Fibroblast of mammary gland (primary cell): ENCODE measurements around the gene MACF1.

ENCODE experiments used
- DNase-seq: peaks from one replicate; pipeline ENCODE4 v3.0.0-alpha.2; 2010; ENCODE audit warnings: low read depth
- H3K4me3 ChIP-seq: 2 replicates; pipeline ENCODE4 v1.5.1; 2011; ENCODE audit warnings: low read depth, mild to moderate bottlenecking, low read length, moderate library complexity; ENCODE audit not compliant: control insufficient read depth
- TF ChIP-seq, protein P1 (sequence below): conservative IDR thresholded peaks from 2 replicates; pipeline ENCODE4 v1.5.1; 2011; ENCODE audit warnings: low read depth, low read length, inconsistent platforms; ENCODE audit not compliant: control insufficient read depth, insufficient read depth

The MACF1 gene

DNA sequence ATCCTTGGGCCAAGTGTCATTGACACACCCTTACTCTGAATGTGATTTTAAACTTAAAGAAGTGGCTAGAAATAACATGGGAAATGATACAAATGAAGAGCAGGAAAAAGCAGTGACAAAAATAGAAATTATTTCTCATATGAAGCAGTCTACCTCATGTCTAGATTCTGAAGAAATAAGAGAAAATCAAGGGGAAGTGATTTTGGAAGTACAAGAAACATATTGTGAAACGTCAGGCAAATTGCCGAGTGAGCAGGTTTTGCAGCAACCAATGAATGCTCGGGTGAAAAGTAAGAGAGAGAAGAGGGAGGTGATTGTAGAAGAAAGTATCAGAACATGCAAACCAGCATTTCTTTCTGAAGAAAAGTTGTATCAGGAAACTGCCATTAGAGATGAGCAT lies 130.7 kb downstream of the MACF1 start:
- peak; percentile 14 for DNase-seq
- TF ChIP-seq, protein P1, sequence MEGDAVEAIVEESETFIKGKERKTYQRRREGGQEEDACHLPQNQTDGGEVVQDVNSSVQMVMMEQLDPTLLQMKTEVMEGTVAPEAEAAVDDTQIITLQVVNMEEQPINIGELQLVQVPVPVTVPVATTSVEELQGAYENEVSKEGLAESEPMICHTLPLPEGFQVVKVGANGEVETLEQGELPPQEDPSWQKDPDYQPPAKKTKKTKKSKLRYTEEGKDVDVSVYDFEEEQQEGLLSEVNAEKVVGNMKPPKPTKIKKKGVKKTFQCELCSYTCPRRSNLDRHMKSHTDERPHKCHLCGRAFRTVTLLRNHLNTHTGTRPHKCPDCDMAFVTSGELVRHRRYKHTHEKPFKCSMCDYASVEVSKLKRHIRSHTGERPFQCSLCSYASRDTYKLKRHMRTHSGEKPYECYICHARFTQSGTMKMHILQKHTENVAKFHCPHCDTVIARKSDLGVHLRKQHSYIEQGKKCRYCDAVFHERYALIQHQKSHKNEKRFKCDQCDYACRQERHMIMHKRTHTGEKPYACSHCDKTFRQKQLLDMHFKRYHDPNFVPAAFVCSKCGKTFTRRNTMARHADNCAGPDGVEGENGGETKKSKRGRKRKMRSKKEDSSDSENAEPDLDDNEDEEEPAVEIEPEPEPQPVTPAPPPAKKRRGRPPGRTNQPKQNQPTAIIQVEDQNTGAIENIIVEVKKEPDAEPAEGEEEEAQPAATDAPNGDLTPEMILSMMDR = no peak
- no peak overlapping the region for H3K4me3 ChIP-seq

DNA sequence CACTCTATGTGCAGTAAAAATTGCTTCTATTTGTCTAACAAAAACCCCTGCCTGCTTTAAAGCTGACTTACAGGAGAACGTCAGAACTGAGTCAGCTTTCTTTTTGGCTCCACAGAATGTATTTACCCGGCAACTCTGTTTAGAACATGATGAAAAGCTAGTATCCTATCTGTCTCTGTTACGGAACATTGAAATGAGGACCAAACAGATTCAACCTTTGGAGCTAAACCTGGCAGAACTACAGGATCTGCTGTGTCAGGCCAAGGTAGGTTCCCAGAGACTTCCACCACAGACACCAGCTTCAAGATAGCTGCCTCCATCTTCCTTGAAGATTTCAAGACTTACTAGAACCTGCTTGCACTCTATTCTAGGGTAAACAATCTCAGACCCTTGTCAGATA lies 132.6 kb downstream of the MACF1 start:
- peak; percentile 28 for DNase-seq
- H3K4me3 ChIP-seq = no peak overlapping the region
- TF ChIP-seq, protein P1 = no peak

DNA sequence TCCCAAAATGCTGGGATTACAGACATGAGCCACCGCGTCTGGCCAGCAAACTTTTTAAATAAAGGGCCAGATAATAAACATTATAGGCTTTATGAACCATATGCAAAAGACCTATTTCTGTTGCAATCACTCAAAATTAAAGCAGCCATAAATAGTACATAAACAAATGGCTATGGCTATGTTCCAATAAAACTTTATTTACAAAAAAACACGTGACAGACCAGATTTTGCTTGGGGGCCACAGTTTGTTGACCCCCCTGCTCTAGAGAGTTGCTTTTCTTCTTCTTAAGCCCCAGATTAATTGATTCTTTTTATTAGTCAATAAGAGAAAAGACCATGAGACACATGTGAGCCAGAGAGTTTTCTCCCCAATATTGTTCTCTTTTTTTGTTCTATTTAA lies 138.3 kb downstream of the MACF1 start:
- no peak overlapping the region for H3K4me3 ChIP-seq
- DNase-seq = no peak
- TF ChIP-seq, protein P1 = no peak

GRCh38 chr1:39344394-39345154 lies 140.1 kb downstream of the MACF1 start:
- DNase-seq = no peak
- TF ChIP-seq, protein P1 = no peak

DNA sequence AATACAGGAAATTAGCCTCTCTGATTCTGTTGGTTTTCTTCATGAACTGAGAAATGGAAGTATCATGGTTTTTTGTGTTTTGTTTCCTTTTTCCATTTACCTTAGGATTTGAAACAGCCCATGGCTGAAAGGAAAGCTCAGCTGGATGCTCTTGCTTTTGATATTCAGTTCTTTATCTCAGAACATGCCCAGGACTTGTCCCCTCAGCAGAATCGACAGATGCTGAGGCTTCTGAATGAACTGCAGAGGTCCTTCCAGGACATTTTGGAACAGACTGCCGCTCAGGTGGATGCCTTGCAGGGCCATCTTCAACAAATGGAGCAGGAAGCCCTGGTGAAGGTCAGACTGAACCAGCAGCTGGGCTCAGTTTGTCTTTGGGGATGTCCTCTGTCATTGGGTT lies 142.4 kb downstream of the MACF1 start:
- no peak overlapping the region for H3K4me3 ChIP-seq
- DNase-seq = no peak
- TF ChIP-seq, protein P1 = no peak

More at GRCh38 chr1:39344394-39345154, 140.1 kb downstream of the MACF1 start:
- H3K4me3 ChIP-seq = no peak overlapping the region

- H3K4me3 ChIP-seq = no peak overlapping the region
- TF ChIP-seq, protein P1 = no peak
- no peak for DNase-seq
Observed at GRCh38 chr1:39348278-39348677, 143.8 kb downstream of the MACF1 start.
